ENCODE data around the gene CHRM2. TPM values are rescaled to one million over a fixed set of nuclear protein-coding genes. Genes with fewer than 3 reads are reported as not detected.

The CHRM2 gene
- total and polyA plus RNA-seq, 2 experiments from 2014 or later = 0.21 to 0.35 TPM

DNA sequence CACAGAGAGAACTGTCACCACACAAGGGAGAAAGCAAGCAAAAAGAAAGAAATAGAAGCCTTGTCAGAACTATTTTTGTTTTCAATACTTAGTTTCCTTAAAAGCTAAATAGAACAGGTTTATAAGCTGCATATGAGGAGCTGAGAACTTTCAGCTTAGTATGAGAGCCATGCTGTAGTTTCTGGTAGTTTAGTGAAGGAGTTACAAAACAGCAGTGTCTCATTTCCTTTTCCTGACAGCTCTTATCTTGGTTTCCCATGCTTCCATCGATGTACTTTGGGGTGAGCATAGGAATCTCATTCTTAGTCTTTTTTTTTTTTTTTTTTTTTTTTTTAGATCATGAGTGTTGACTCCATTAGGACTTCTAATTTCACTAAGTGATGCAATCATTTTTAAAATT is 8.6 kb upstream of the CHRM2 start:
- no peak overlapping the region for H3K4me2 ChIP-seq
- no peaks in the 10 kb centered on the region for H3F3A ChIP-seq (replicated peaks; ENCODE audit: low read depth)
- H3K4me1 Mint-ChIP-seq = peaks cover 15% of the 10 kb centered on the region
- no peak overlapping the region for H3K27ac ChIP-seq (ENCODE audit: low read depth)
- H2AFZ ChIP-seq = no peak overlapping the region
- no peaks in the 10 kb centered on the region for H3K9me3 Mint-ChIP-seq
- H3K79me2 ChIP-seq (replicated peaks; ENCODE audit: insufficient read depth) = no peaks in the 10 kb centered on the region
- ATAC-seq = no peak
- no peak overlapping the region for H3K4me3 Mint-ChIP-seq
- TF ChIP-seq NANOG (IDR thresholded peaks at IDR 0.05; ENCODE audit: borderline replicate concordance) (no peak), EZH2phosphoT487 (IDR thresholded peaks at IDR 0.05; ENCODE audit: unreplicated experiment) (no peak), ZNF114 (CRISPR knock-in tag; IDR thresholded peaks at IDR 0.05) (no peak), EZH2 (IDR thresholded peaks at IDR 0.05; ENCODE audit: low read depth, unreplicated experiment) (no peak), STAT1 (IDR thresholded peaks at IDR 0.05; ENCODE audit: unreplicated experiment) (no peak), ZNF331 (CRISPR knock-in tag; IDR thresholded peaks at IDR 0.05; ENCODE audit: low read depth) (no peak), CREB1 (CRISPR knock-in tag; IDR thresholded peaks at IDR 0.05; ENCODE audit: low read depth) (no peak), JUNB (IDR thresholded peaks at IDR 0.05; ENCODE audit: unreplicated experiment) (no peak), POLR2AphosphoS5 (IDR thresholded peaks at IDR 0.05; ENCODE audit: low read depth) (no peak)
- TF ChIP-seq, protein P1, sequence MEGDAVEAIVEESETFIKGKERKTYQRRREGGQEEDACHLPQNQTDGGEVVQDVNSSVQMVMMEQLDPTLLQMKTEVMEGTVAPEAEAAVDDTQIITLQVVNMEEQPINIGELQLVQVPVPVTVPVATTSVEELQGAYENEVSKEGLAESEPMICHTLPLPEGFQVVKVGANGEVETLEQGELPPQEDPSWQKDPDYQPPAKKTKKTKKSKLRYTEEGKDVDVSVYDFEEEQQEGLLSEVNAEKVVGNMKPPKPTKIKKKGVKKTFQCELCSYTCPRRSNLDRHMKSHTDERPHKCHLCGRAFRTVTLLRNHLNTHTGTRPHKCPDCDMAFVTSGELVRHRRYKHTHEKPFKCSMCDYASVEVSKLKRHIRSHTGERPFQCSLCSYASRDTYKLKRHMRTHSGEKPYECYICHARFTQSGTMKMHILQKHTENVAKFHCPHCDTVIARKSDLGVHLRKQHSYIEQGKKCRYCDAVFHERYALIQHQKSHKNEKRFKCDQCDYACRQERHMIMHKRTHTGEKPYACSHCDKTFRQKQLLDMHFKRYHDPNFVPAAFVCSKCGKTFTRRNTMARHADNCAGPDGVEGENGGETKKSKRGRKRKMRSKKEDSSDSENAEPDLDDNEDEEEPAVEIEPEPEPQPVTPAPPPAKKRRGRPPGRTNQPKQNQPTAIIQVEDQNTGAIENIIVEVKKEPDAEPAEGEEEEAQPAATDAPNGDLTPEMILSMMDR (conservative IDR thresholded peaks at IDR 0.05; ENCODE audit: low read depth in 2 of 2) = no peak
- TF ChIP-seq, protein P2, sequence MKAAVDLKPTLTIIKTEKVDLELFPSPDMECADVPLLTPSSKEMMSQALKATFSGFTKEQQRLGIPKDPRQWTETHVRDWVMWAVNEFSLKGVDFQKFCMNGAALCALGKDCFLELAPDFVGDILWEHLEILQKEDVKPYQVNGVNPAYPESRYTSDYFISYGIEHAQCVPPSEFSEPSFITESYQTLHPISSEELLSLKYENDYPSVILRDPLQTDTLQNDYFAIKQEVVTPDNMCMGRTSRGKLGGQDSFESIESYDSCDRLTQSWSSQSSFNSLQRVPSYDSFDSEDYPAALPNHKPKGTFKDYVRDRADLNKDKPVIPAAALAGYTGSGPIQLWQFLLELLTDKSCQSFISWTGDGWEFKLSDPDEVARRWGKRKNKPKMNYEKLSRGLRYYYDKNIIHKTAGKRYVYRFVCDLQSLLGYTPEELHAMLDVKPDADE (IDR thresholded peaks at IDR 0.05) = no peak
- TF ChIP-seq, protein P3, sequence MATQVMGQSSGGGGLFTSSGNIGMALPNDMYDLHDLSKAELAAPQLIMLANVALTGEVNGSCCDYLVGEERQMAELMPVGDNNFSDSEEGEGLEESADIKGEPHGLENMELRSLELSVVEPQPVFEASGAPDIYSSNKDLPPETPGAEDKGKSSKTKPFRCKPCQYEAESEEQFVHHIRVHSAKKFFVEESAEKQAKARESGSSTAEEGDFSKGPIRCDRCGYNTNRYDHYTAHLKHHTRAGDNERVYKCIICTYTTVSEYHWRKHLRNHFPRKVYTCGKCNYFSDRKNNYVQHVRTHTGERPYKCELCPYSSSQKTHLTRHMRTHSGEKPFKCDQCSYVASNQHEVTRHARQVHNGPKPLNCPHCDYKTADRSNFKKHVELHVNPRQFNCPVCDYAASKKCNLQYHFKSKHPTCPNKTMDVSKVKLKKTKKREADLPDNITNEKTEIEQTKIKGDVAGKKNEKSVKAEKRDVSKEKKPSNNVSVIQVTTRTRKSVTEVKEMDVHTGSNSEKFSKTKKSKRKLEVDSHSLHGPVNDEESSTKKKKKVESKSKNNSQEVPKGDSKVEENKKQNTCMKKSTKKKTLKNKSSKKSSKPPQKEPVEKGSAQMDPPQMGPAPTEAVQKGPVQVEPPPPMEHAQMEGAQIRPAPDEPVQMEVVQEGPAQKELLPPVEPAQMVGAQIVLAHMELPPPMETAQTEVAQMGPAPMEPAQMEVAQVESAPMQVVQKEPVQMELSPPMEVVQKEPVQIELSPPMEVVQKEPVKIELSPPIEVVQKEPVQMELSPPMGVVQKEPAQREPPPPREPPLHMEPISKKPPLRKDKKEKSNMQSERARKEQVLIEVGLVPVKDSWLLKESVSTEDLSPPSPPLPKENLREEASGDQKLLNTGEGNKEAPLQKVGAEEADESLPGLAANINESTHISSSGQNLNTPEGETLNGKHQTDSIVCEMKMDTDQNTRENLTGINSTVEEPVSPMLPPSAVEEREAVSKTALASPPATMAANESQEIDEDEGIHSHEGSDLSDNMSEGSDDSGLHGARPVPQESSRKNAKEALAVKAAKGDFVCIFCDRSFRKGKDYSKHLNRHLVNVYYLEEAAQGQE (IDR thresholded peaks at IDR 0.05; ENCODE audit: unreplicated experiment) = no peak
- TF ChIP-seq, protein P4, sequence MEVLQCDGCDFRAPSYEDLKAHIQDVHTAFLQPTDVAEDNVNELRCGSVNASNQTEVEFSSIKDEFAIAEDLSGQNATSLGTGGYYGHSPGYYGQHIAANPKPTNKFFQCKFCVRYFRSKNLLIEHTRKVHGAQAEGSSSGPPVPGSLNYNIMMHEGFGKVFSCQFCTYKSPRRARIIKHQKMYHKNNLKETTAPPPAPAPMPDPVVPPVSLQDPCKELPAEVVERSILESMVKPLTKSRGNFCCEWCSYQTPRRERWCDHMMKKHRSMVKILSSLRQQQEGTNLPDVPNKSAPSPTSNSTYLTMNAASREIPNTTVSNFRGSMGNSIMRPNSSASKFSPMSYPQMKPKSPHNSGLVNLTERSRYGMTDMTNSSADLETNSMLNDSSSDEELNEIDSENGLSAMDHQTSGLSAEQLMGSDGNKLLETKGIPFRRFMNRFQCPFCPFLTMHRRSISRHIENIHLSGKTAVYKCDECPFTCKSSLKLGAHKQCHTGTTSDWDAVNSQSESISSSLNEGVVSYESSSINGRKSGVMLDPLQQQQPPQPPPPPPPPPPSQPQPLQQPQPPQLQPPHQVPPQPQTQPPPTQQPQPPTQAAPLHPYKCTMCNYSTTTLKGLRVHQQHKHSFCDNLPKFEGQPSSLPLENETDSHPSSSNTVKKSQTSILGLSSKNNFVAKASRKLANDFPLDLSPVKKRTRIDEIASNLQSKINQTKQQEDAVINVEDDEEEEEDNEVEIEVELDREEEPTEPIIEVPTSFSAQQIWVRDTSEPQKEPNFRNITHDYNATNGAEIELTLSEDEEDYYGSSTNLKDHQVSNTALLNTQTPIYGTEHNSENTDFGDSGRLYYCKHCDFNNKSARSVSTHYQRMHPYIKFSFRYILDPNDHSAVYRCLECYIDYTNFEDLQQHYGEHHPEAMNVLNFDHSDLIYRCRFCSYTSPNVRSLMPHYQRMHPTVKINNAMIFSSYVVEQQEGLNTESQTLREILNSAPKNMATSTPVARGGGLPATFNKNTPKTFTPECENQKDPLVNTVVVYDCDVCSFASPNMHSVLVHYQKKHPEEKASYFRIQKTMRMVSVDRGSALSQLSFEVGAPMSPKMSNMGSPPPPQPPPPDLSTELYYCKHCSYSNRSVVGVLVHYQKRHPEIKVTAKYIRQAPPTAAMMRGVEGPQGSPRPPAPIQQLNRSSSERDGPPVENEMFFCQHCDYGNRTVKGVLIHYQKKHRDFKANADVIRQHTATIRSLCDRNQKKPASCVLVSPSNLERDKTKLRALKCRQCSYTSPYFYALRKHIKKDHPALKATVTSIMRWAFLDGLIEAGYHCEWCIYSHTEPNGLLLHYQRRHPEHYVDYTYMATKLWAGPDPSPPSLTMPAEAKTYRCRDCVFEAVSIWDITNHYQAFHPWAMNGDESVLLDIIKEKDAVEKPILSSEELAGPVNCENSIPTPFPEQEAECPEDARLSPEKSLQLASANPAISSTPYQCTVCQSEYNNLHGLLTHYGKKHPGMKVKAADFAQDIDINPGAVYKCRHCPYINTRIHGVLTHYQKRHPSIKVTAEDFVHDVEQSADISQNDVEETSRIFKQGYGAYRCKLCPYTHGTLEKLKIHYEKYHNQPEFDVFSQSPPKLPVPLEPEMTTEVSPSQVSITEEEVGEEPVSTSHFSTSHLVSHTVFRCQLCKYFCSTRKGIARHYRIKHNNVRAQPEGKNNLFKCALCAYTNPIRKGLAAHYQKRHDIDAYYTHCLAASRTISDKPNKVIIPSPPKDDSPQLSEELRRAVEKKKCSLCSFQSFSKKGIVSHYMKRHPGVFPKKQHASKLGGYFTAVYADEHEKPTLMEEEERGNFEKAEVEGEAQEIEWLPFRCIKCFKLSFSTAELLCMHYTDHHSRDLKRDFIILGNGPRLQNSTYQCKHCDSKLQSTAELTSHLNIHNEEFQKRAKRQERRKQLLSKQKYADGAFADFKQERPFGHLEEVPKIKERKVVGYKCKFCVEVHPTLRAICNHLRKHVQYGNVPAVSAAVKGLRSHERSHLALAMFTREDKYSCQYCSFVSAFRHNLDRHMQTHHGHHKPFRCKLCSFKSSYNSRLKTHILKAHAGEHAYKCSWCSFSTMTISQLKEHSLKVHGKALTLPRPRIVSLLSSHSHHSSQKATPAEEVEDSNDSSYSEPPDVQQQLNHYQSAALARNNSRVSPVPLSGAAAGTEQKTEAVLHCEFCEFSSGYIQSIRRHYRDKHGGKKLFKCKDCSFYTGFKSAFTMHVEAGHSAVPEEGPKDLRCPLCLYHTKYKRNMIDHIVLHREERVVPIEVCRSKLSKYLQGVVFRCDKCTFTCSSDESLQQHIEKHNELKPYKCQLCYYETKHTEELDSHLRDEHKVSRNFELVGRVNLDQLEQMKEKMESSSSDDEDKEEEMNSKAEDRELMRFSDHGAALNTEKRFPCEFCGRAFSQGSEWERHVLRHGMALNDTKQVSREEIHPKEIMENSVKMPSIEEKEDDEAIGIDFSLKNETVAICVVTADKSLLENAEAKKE (CRISPR knock-in tag; IDR thresholded peaks at IDR 0.05) = no peak
- H3K4me1 ChIP-seq (ENCODE audit: insufficient read depth) = peaks cover 8% of the 10 kb centered on the region; the same call in 1 of the 2 replicates
- peaks cover 2% of the 10 kb centered on the region for H3K27me3 Mint-ChIP-seq (ENCODE audit: insufficient read depth, low read depth, poor library complexity)
- H3K27me3 ChIP-seq (ENCODE audit: insufficient read depth) = no peaks in the 10 kb centered on the region
- H4K20me1 ChIP-seq (replicated peaks; ENCODE audit: insufficient read depth) = no peaks in the 10 kb centered on the region
- H3K36me3 ChIP-seq (ENCODE audit: insufficient read depth) = no peaks in the 10 kb centered on the region
- no peak overlapping the region for H3K27ac Mint-ChIP-seq
- H3K9me2 ChIP-seq (ENCODE audit: insufficient read depth) = peaks cover 3% of the 10 kb centered on the region; the same call in 1 of the 2 replicates
- no peak for DNase-seq (ENCODE audit: low spot score)
- no peaks in the 10 kb centered on the region for H3K36me3 Mint-ChIP-seq (ENCODE audit: low read depth)
- H3K4me3 ChIP-seq = no peak overlapping the region
